Tongue (tissue), 2 donors: Measurements from ENCODE around the gene NBL1. TPM values are rescaled to one million over a fixed set of nuclear protein-coding genes. Genes with fewer than 3 reads are reported as not detected.
"Not testable (repeated sequence)": the region's sequence is repeated elsewhere in the genome, so short reads cannot be mapped to it uniquely, and the experiment has no call there.

Experiments
- DNase-seq: peaks from one replicate; pipeline ENCODE4 v3.0.0-alpha.2; 2015
- total RNA-seq: library from RNA; depleted of rRNA; stranded (reverse); fragments of >200 nt; gene quantifications from one replicate; pipeline ENCODE4 v1.2.3, GENCODE V29; 2014

The NBL1 gene
- total RNA-seq, 1 donor from 2014 or later, result 29.5 TPM

- no peak for DNase-seq
Measured at GRCh38 chr1:19622204-19622603, 21.9 kb upstream of the NBL1 start.

GRCh38 chr1:19623523-19623922 is 20.6 kb upstream of the NBL1 start:
- no peak for DNase-seq

- DNase-seq, result peak; percentile 37
Measured at GRCh38 chr1:19625291-19625937, 18.7 kb upstream of the NBL1 start.

- no peak for DNase-seq
Measured at GRCh38 chr1:19628879-19629278, 15.2 kb upstream of the NBL1 start.

GRCh38 chr1:19629357-19629756 is 14.8 kb upstream of the NBL1 start:
- DNase-seq, result no peak

- not testable (repeated sequence) for DNase-seq
Measured at GRCh38 chr1:19630192-19630591, 13.9 kb upstream of the NBL1 start.

- no peak for DNase-seq
Measured at GRCh38 chr1:19630720-19631395, 13.3 kb upstream of the NBL1 start.

- DNase-seq, result no peak
Measured at GRCh38 chr1:19632211-19632610, 11.9 kb upstream of the NBL1 start.

- no peak for DNase-seq
Measured at GRCh38 chr1:19633106-19633505, 11.0 kb upstream of the NBL1 start.

- not testable (repeated sequence) for DNase-seq
Measured at GRCh38 chr1:19635064-19635463, 9.0 kb upstream of the NBL1 start.

- no peak for DNase-seq
Measured at GRCh38 chr1:19635646-19636045, 8.5 kb upstream of the NBL1 start.

GRCh38 chr1:19636065-19636464 is 8.0 kb upstream of the NBL1 start:
- no peak for DNase-seq

GRCh38 chr1:19636749-19637148 is 7.4 kb upstream of the NBL1 start:
- not testable (repeated sequence) for DNase-seq

GRCh38 chr1:19637606-19638005 is 6.5 kb upstream of the NBL1 start:
- DNase-seq, result no peak

GRCh38 chr1:19639228-19639627 is 4.9 kb upstream of the NBL1 start:
- DNase-seq, result not testable (repeated sequence)

GRCh38 chr1:19639999-19640362 is 4.1 kb upstream of the NBL1 start:
- DNase-seq, result no peak

GRCh38 chr1:19640363-19641316 is 3.5 kb upstream of the NBL1 start:
- peak; percentile 80 for DNase-seq

- no peak for DNase-seq
Measured at GRCh38 chr1:19643121-19643520, 990 bp upstream of the NBL1 start.

GRCh38 chr1:19644395-19644680 is 227 bp downstream of the NBL1 start:
- DNase-seq, result no peak

- peak; percentile 29 for DNase-seq
Measured at GRCh38 chr1:19644681-19645410, 735 bp downstream of the NBL1 start.

- no peak for DNase-seq
Measured at GRCh38 chr1:19645411-19646251, 1.5 kb downstream of the NBL1 start.
